ENCODE results near the gene WNT1. TPM values are rescaled to one million over a fixed set of nuclear protein-coding genes. Genes with fewer than 3 reads are reported as not detected.

WNT1 gene
- total and polyA plus RNA-seq, 2 donors (not counting 3 experiments of a cell fraction or from before 2014, with no cell fraction given), result not detected

DNA sequence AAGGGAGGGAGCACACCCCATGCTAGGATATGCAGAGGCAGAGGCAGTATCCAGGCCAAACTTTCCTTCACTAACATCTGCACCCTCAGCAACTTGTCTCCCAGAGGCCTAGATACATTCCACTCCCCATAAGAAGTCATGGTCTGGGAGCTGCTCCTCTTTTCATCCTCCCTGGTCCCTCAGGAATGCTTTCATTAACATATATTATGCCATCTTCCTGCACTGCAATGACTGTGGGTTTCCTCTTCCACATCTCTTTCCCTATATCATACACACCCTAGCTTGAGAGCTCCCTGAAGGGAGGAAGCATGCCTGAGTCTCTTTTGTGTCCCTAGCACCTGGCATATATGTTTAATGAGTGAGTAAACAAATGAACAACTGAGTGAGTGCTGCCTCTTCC is 12.4 kb downstream of the WNT1 start:
- CTCF ChIA-PET, result interaction anchor here (10.5 kb wide), 1 partner anchor 9 kb away, joined by 175 read pairs; the partner anchor contains the start of gene WNT1
- no peak overlapping the region for H3K9ac ChIP-seq (replicated peaks; ENCODE audit: extremely low read depth, insufficient read depth, low read length)
- POLR2A ChIA-PET, result no interaction called here
- no peaks in the 10 kb centered on the region for H3K36me3 ChIP-seq (ENCODE audit: control insufficient read depth in 2 of 2, extremely low read depth in 1 of 2, insufficient read depth in 2 of 2, low read length in 2 of 2)
- DNase-seq (ENCODE audit: low read depth, low spot score) (no peak), FAIRE-seq (no peak)
- no peak overlapping the region for H2AFZ ChIP-seq (ENCODE audit: low read depth, low read length)
- no peak overlapping the region for H3K27ac ChIP-seq (ENCODE audit: insufficient read depth, low read depth, low read length)
- H3K4me2 ChIP-seq (ENCODE audit: insufficient read depth, low read length), result no peak overlapping the region
- intact Hi-C loops (cut with micrococcal nuclease), result no loop called here
- H3K4me3 ChIP-seq (replicated peaks in 1 of 3; ENCODE audit: insufficient read depth in 1 of 3, low read depth in 1 of 3, low read length in 3 of 3), result no peak overlapping the region
- no peaks in the 10 kb centered on the region for H3K9me3 ChIP-seq (replicated peaks; ENCODE audit: control insufficient read depth, insufficient read depth, low read length)
- no peaks in the 10 kb centered on the region for H3K4me1 ChIP-seq (ENCODE audit: control insufficient read depth, extremely low read depth, insufficient read depth, low read length)
- no TSS peak for BruUV-seq (replicated peaks)
- H3K9me1 ChIP-seq (replicated peaks; ENCODE audit: control insufficient read depth, extremely low read depth, insufficient read depth, low read length), result no peaks in the 10 kb centered on the region
- peaks cover 47 to 53% of the 10 kb centered on the region in 2 experiments for H3K27me3 ChIP-seq (ENCODE audit: control insufficient read depth in 2 of 2, insufficient read depth in 2 of 2, low read length in 2 of 2)
- TF ChIP-seq EZH2 (IDR thresholded peaks at IDR 0.05; ENCODE audit: borderline replicate concordance, low read depth, low read length, severe bottlenecking), result no peak
- no peak for TF ChIP-seq FOS (IDR thresholded peaks at IDR 0.05; ENCODE audit: borderline replicate concordance, insufficient read depth, low read length)
- no peak for TF ChIP-seq POLR2AphosphoS5 (IDR thresholded peaks at IDR 0.05; ENCODE audit: insufficient read depth, low read depth, low read length)
- TF ChIP-seq, protein P1, sequence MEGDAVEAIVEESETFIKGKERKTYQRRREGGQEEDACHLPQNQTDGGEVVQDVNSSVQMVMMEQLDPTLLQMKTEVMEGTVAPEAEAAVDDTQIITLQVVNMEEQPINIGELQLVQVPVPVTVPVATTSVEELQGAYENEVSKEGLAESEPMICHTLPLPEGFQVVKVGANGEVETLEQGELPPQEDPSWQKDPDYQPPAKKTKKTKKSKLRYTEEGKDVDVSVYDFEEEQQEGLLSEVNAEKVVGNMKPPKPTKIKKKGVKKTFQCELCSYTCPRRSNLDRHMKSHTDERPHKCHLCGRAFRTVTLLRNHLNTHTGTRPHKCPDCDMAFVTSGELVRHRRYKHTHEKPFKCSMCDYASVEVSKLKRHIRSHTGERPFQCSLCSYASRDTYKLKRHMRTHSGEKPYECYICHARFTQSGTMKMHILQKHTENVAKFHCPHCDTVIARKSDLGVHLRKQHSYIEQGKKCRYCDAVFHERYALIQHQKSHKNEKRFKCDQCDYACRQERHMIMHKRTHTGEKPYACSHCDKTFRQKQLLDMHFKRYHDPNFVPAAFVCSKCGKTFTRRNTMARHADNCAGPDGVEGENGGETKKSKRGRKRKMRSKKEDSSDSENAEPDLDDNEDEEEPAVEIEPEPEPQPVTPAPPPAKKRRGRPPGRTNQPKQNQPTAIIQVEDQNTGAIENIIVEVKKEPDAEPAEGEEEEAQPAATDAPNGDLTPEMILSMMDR (IDR thresholded peaks at IDR 0.05; ENCODE audit: extremely low read depth in 1 of 2, insufficient read depth in 1 of 2, low read depth in 1 of 2, low read length in 2 of 2), result no peak
- TF ChIP-seq, protein P2, sequence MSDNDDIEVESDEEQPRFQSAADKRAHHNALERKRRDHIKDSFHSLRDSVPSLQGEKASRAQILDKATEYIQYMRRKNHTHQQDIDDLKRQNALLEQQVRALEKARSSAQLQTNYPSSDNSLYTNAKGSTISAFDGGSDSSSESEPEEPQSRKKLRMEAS (IDR thresholded peaks at IDR 0.05; ENCODE audit: insufficient read depth, insufficient read length), result no peak
- TF ChIP-seq JUN (IDR thresholded peaks at IDR 0.05; ENCODE audit: borderline replicate concordance, insufficient read depth, insufficient read length, low read depth), result no peak
- no peak for TF ChIP-seq MYC (IDR thresholded peaks at IDR 0.05; ENCODE audit: low read depth, low read length)
- no peak for TF ChIP-seq POLR2A (IDR thresholded peaks at IDR 0.05; ENCODE audit: low read depth, low read length)
- TF ChIP-seq GATA2 (IDR thresholded peaks at IDR 0.05; ENCODE audit: insufficient read depth, insufficient read length, low read depth, low read length), result no peak
- no peaks in the 10 kb centered on the region for H4K20me1 ChIP-seq (replicated peaks; ENCODE audit: control insufficient read depth, extremely low read depth, insufficient read depth, low read length)
- no peaks in the 10 kb centered on the region for H3K79me2 ChIP-seq (ENCODE audit: control insufficient read depth, insufficient read depth, low read length)
- dilution Hi-C loops (cut with MboI; ENCODE audit: extremely low pct_ligation_motif_present, low sequenced_read_pairs), result no loop called here

Data from endothelial cell of umbilical vein (primary cell).